CMK (cell line): ENCODE measurements around the gene OPCML.

Experiments
- DNase-seq: peaks from one replicate; pipeline ENCODE4 v3.0.0-alpha.2; 2010; ENCODE audit warnings: low read depth

The OPCML gene

GRCh38 chr11:133503236-133503635 lies 29.1 kb downstream of the OPCML start:
- DNase-seq: no peak

- DNase-seq: no peak
Observed at GRCh38 chr11:133501643-133502539, 30.4 kb downstream of the OPCML start.

GRCh38 chr11:133500936-133501335 lies 31.4 kb downstream of the OPCML start:
- DNase-seq: no peak

GRCh38 chr11:133500435-133500834 lies 31.9 kb downstream of the OPCML start:
- no peak for DNase-seq

- no peak for DNase-seq
Observed at GRCh38 chr11:133498969-133499368, 33.3 kb downstream of the OPCML start.

- DNase-seq: no peak
Observed at GRCh38 chr11:133497477-133498140, 34.7 kb downstream of the OPCML start.

- DNase-seq: no peak
Observed at GRCh38 chr11:133492895-133493294, 39.4 kb downstream of the OPCML start.

GRCh38 chr11:133491680-133492383 lies 40.5 kb downstream of the OPCML start:
- DNase-seq: no peak

- no peak for DNase-seq
Observed at GRCh38 chr11:133480722-133481121, 51.6 kb downstream of the OPCML start.

- no peak for DNase-seq
Observed at GRCh38 chr11:133479209-133479608, 53.1 kb downstream of the OPCML start.

GRCh38 chr11:133477251-133477625 lies 55.1 kb downstream of the OPCML start:
- DNase-seq: no peak

- DNase-seq: no peak
Observed at GRCh38 chr11:133476570-133477250, 55.6 kb downstream of the OPCML start.

GRCh38 chr11:133474461-133474860 lies 57.8 kb downstream of the OPCML start:
- DNase-seq: no peak

GRCh38 chr11:133467686-133468085 lies 64.6 kb downstream of the OPCML start:
- no peak for DNase-seq

- DNase-seq: no peak
Observed at GRCh38 chr11:133443206-133443747, 89.0 kb downstream of the OPCML start.

- no peak for DNase-seq
Observed at GRCh38 chr11:133441964-133442660, 90.2 kb downstream of the OPCML start.

- no peak for DNase-seq
Observed at GRCh38 chr11:133425992-133426391, 106.3 kb downstream of the OPCML start.

GRCh38 chr11:133425245-133425644 lies 107.1 kb downstream of the OPCML start:
- DNase-seq: no peak

GRCh38 chr11:133418218-133418617 lies 114.1 kb downstream of the OPCML start:
- DNase-seq: no peak

GRCh38 chr11:133414506-133414905 lies 117.8 kb downstream of the OPCML start:
- DNase-seq: no peak

GRCh38 chr11:133413703-133414102 lies 118.6 kb downstream of the OPCML start:
- DNase-seq: no peak
